T-helper 17 cell (primary cell): ENCODE data around the gene RAD51B. TPM values are rescaled to one million over a fixed set of nuclear protein-coding genes. Genes with fewer than 3 reads are reported as not detected.

Source experiments
- ATAC-seq: fragments of 150-1000 bp; cut with Tn5 transposase; 2 replicates; pipeline ENCODE4 v1.10.0; 2021; ENCODE audit warnings: mild to moderate bottlenecking, moderate library complexity
- DNase-seq, 3 donors: peaks; one replicate each; pipeline versions ENCODE4 v3.0.0 to v3.0.0-alpha.2; 2020 to 2021
- H3K9me3 ChIP-seq: one replicate; pipeline ENCODE4 v1.7.0; 2013; ENCODE audit warnings: low read length, mild to moderate bottlenecking; ENCODE audit not compliant: control insufficient read depth, poor library complexity, severe bottlenecking
- H3K27ac Mint-ChIP-seq: one replicate; pipeline ENCODE4 v1.8.0; 2022; ENCODE audit warnings: mild to moderate bottlenecking, moderate library complexity, mixed read lengths
- H3K27me3 Mint-ChIP-seq: one replicate; pipeline ENCODE4 v1.8.0; 2022; ENCODE audit warnings: mixed read lengths
- H3K36me3 Mint-ChIP-seq: one replicate; pipeline ENCODE4 v1.8.0; 2022; ENCODE audit warnings: low read depth, mixed read lengths
- H3K4me1 Mint-ChIP-seq: one replicate; pipeline ENCODE4 v1.8.0; 2022; ENCODE audit warnings: mild to moderate bottlenecking, mixed read lengths
- H3K4me3 Mint-ChIP-seq: one replicate; pipeline ENCODE4 v1.8.0; 2022; ENCODE audit warnings: mild to moderate bottlenecking, moderate library complexity, mixed read lengths
- total RNA-seq, 4 donors: library from RNA in 2 of 4; stranded (reverse) in 2 of 4; gene quantifications; one replicate each; pipeline ENCODE4 v1.2.3 and lab custom pipeline; 2022 to 2026

The RAD51B gene
- total RNA-seq, 2 donors from 2014 or later, result 17.0 to 20.7 TPM

GRCh38 chr14:68610251-68610793 is 790.7 kb downstream of the RAD51B start:
- Mint-ChIP-seq H3K27ac (no peak overlapping the region), H3K4me1 (peaks cover 5% of the 10 kb centered on the region), H3K27me3 (no peaks in the 10 kb centered on the region), H3K36me3 (no peaks in the 10 kb centered on the region), H3K4me3 (no peak overlapping the region)
- DNase-seq (no peak), ATAC-seq (no peak)
- peaks cover 5% of the 10 kb centered on the region for H3K9me3 ChIP-seq

DNA sequence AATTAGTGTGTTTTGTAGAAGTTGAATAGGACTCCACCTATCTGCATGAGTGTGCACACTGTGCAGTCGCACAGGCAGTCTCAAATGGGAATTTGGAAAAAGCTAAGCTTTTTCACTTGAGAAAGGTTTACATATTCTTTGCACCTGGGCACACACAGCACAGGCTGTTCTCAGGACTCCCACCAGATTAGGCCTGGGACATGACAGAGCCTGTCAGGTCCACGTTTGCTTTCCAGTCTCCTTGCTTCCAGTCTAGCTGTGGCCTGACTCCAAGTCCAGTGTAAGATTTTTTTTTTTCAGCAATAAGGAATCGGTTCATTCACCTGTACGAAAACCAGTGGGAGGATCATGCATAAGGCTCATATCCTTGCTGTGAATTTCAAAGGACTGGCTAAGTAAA is 792.0 kb downstream of the RAD51B start:
- Mint-ChIP-seq H3K4me3 (no peak overlapping the region), H3K27ac (no peak overlapping the region), H3K27me3 (no peaks in the 10 kb centered on the region), H3K36me3 (no peaks in the 10 kb centered on the region), H3K4me1 (peaks cover 5% of the 10 kb centered on the region)
- ATAC-seq (no peak), DNase-seq (no peak)
- H3K9me3 ChIP-seq, result peaks cover 8% of the 10 kb centered on the region

DNA sequence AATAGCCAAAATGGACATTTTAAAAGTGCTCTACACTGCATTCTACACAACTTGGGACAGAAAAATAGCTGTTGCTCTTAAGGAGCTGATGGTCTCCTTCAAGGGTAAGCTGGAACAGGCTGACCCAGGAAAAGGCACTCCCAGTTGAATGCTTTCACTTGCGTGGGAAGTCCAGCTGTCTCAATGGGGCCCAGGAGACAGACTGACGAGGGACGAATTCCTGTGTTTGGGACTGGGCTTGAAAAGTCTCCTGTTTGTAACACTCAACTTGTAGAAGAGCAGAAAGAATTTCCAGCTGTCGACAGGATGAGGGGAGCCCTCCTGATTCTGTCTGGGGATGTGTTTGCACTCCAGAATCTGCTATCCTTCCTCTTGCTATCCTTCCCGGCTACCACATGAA is 792.5 kb downstream of the RAD51B start:
- no peaks in the 10 kb centered on the region for H3K27me3 Mint-ChIP-seq
- H3K9me3 ChIP-seq, result peaks cover 13% of the 10 kb centered on the region
- no peak for DNase-seq
- no peak overlapping the region for H3K27ac Mint-ChIP-seq
- no peak overlapping the region for H3K4me3 Mint-ChIP-seq
- peaks cover 5% of the 10 kb centered on the region for H3K4me1 Mint-ChIP-seq
- no peaks in the 10 kb centered on the region for H3K36me3 Mint-ChIP-seq
- ATAC-seq, result no peak

DNA sequence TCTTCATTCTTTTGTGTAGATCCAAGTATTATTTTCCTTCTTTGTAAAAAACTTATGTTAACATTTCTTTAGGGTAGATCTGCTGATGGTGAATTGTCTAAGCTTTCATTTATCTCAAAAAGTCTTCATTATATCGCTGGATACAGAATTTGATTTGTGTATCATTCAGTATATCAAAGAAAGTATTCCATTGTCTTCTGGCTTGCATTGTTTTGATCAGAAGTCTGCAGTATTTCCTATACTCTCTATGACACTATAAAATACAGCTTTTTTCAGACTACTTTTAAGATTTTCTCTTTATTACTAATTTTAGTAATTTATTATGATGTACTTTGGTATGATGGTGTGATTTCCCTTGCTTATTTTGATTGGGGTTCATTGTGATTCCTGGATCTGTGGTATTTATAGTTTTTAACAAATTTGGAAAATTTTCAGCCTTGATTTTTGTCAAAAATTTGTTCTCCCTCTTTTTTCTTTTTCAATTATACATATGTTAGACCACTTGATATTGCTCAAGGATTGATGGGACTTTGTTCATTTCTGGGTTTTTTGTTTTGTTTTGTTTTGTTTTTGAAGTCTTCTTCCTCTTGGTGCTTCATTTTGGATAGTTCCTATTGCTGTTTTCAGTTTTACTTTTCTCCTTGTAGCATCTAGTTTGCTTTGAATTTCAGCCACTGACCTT is 796.8 kb downstream of the RAD51B start:
- ATAC-seq, result no peak
- peaks cover 18% of the 10 kb centered on the region for H3K9me3 ChIP-seq
- H3K4me1 Mint-ChIP-seq, result no peaks in the 10 kb centered on the region
- H3K27me3 Mint-ChIP-seq, result no peaks in the 10 kb centered on the region
- H3K27ac Mint-ChIP-seq, result no peak overlapping the region
- H3K4me3 Mint-ChIP-seq, result no peak overlapping the region
- no peak for DNase-seq
- no peaks in the 10 kb centered on the region for H3K36me3 Mint-ChIP-seq

DNA sequence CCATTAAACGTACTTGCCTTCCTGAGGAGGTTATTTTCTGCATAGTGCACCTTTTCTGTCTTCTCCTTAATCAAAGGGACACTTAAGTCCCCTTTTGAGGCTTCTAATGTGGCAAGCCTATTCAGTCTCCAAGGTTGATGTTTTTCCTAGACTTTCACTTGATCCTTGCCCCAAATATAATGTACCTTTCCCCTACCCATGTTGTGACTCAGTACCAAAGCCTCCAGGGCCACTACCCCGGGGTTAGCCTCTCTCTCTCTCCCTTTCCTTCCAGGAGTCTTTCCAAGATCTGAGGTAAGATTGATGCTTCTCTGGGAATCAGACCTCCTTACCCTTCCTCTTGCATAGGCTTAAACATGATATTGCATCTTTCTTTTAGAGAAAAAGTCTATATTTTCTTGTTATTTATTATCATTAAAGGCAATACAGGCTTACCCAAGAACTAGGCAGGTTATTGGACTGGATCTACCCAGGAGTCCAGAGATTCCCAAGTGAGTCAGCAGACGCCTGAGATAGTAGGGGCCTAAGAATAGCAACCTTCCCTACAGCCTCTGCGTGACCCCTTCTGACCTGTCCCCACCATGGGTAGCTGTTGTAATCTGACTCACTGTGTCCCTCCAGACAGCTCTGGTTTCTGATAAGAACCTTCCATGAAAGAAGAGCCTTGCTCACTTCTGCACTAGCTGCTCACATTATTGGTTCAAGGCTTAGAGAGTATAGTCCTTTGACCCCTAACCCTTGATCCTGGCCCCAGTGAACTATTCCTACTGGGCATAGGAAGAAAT is 800.4 kb downstream of the RAD51B start:
- H3K4me1 Mint-ChIP-seq, result peaks cover 4% of the 10 kb centered on the region
- H3K27ac Mint-ChIP-seq, result no peak overlapping the region
- H3K4me3 Mint-ChIP-seq, result no peak overlapping the region
- ATAC-seq, result no peak
- H3K9me3 ChIP-seq, result peaks cover 13% of the 10 kb centered on the region
- no peaks in the 10 kb centered on the region for H3K27me3 Mint-ChIP-seq
- DNase-seq, result no peak
- no peaks in the 10 kb centered on the region for H3K36me3 Mint-ChIP-seq

DNA sequence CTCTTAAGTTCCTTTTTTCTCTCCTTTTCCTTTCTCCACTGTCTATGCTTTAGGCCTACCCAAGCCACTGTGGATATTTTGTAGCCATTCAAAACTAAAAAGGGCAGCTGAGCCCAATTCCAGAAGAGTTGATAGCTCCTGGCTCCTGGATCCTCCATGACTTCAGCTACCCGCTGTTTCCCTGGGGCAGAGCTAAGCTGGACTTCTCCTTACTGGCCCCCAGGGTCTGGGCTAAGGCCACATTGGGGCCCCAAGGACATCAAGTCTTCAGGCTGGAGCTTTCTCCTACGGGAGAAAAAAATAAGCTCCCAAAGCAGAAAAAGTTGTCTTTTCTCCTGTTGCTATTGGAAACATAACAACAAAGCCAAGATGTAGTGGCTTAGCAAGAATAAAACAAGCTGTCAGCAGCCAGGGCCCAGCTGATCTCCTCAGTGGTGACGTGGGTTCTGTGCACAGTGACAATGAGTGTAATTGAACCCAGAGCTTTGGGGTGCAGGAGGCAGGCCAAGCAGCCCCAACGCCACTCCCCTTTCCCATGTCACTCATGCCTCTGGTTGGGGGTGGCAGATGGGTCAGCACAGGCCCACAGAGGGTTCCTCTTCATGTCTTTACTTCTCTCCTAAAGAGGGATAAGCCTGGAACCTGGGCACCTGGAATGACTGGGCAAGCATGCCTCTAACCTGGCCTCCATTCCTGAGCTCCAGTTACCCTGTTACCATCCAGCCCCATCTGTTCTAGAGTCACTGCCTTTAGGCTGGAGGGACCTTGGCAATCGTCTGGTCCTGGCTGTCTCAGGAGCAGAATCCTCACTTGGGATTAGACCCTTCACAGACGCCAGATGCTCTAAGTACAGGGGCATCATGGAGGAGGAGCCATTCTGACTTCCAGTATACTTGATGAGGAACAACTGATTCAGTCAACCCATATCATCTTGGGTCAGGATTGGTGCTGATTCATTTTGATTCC is 802.1 kb downstream of the RAD51B start:
- no peaks in the 10 kb centered on the region for H3K36me3 Mint-ChIP-seq
- H3K27ac Mint-ChIP-seq, result no peak overlapping the region
- no peak for ATAC-seq
- H3K9me3 ChIP-seq, result peaks cover 9% of the 10 kb centered on the region
- no peak overlapping the region for H3K4me3 Mint-ChIP-seq
- H3K4me1 Mint-ChIP-seq, result peaks cover 4% of the 10 kb centered on the region
- no peak for DNase-seq
- no peaks in the 10 kb centered on the region for H3K27me3 Mint-ChIP-seq

- peaks cover 2% of the 10 kb centered on the region for H3K36me3 Mint-ChIP-seq
- no peaks in the 10 kb centered on the region for H3K9me3 ChIP-seq
- no peak for DNase-seq
- ATAC-seq, result no peak
- no peak overlapping the region for H3K4me3 Mint-ChIP-seq
- no peak overlapping the region for H3K27ac Mint-ChIP-seq
- peaks cover 9% of the 10 kb centered on the region for H3K4me1 Mint-ChIP-seq
- H3K27me3 Mint-ChIP-seq, result no peaks in the 10 kb centered on the region
These were observed 803.3 kb downstream of the RAD51B start for GRCh38 chr14:68622856-68623255.

GRCh38 chr14:68623307-68623706 is 803.7 kb downstream of the RAD51B start:
- no peak for ATAC-seq
- Mint-ChIP-seq H3K4me1 (peaks cover 11% of the 10 kb centered on the region), H3K4me3 (no peak overlapping the region), H3K27ac (no peak overlapping the region), H3K36me3 (peaks cover 2% of the 10 kb centered on the region), H3K27me3 (no peaks in the 10 kb centered on the region)
- H3K9me3 ChIP-seq, result no peaks in the 10 kb centered on the region
- no peak for DNase-seq

DNA sequence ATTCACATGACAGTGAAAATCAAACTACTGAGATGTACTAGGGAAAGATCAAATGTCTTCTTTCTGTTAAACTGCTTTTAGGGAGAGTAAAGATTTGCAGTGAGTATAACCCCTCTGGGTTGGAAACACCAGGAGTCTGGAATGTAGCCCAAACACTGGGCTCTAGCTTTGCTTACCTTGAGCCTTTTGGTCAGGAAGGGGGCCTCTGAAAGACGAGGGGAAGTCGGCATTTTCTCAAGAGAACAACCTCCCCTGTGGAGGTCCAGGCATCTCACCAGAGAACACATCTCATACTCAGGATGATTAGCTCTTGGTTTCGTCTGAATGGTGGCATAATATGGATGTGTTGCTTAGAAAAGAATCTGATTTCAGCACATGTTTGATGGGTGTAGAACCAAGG is 804.2 kb downstream of the RAD51B start:
- ATAC-seq (no peak), DNase-seq (no peak)
- Mint-ChIP-seq H3K36me3 (peaks cover 2% of the 10 kb centered on the region), H3K4me3 (no peak overlapping the region), H3K27ac (no peak overlapping the region), H3K27me3 (no peaks in the 10 kb centered on the region), H3K4me1 (peaks cover 11% of the 10 kb centered on the region)
- H3K9me3 ChIP-seq, result no peaks in the 10 kb centered on the region

DNA sequence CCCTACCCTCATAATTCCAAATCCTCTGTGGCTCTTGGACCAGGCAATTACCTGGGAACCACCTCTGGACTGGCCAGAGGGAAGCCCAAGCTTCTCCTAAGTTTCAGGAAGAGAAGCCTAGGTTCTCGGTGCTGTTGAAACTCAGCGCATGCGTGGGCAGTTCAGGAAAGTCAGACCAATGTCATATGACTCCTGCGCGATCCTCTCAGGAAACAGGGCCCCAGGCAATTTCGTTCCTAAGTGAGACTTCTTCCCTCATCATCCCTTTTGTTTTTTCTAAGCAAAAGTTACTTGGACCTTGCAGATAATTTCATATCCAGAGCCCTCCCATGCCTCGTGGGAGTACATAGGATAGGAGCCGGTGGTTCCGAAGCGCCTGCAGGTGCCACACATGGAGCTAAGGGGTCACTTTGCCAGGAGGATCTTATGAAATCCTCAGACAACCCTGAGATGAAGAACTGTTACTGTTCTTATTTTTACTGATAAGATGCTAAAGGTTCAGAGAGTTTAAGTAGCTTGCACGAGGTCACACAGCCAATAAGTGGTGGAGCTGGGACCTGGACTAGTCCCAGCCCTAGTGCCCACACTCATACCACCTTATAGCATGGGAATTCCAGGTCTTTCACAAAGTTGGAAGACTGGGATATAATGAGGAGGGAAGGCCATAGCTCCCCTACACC is 805.1 kb downstream of the RAD51B start:
- Mint-ChIP-seq H3K4me3 (no peak overlapping the region), H3K27ac (no peak overlapping the region), H3K4me1 (peaks cover 14% of the 10 kb centered on the region), H3K27me3 (no peaks in the 10 kb centered on the region), H3K36me3 (peaks cover 2% of the 10 kb centered on the region)
- DNase-seq (no peak), ATAC-seq (no peak)
- H3K9me3 ChIP-seq, result no peaks in the 10 kb centered on the region

DNA sequence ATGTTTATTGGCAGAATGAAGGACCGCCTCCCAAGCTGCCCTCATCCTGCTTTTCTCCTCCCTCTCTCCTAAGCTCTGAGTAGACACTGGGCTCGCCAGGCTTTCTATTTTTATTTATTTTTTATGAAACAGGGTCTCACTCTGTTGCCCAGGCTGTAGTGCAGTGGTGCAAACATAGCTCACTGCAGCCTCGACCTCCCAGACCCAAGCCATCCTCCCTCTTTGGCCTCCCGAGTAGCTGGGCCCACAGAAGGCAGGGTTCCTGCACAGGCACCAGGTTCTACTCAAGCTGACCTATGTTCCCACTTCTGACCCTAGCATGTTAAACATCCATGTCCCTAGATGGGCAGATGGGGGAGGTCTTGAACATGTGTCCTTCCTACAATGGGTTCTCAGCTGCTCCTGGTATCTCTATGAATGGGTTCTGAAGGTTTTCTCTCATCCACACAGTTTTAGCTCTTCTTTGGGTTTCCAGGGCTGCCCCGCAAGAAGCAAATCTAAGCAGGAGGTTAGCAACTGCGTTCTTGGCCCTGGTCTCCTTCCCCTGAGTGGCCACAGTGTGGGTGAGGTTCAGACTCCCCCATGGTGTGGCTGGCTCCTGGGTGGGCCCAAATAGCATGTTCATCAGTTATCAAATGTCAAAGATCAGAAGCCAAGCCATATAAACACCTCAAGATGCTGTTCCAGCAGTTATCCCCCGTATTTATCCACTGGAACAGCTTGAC is 805.9 kb downstream of the RAD51B start:
- ATAC-seq (no peak), DNase-seq (no peak)
- H3K27ac Mint-ChIP-seq, result no peak overlapping the region

GRCh38 chr14:68626386-68626785 is 806.8 kb downstream of the RAD51B start:
- no peaks in the 10 kb centered on the region for H3K27me3 Mint-ChIP-seq
- DNase-seq (no peak), ATAC-seq (no peak)
- H3K36me3 Mint-ChIP-seq, result peaks cover 2% of the 10 kb centered on the region
- H3K9me3 ChIP-seq, result no peaks in the 10 kb centered on the region
- no peak overlapping the region for H3K27ac Mint-ChIP-seq
- no peak overlapping the region for H3K4me3 Mint-ChIP-seq
- peaks cover 16% of the 10 kb centered on the region for H3K4me1 Mint-ChIP-seq

More for the DNA sequence above, 805.9 kb downstream of the RAD51B start:
- H3K9me3 ChIP-seq, result no peaks in the 10 kb centered on the region
- Mint-ChIP-seq H3K36me3 (peaks cover 2% of the 10 kb centered on the region), H3K4me3 (no peak overlapping the region), H3K4me1 (peaks cover 16% of the 10 kb centered on the region), H3K27me3 (no peaks in the 10 kb centered on the region)
